Stimulated activated CD4-positive, alpha-beta T cell treated with anti-CD3 and anti-CD28 coated beads, TNF-alpha, amount 100 ng/mL, for 24 hours (primary cell): ENCODE results near the gene CCNB2.
"Not testable (repeated sequence)": the region's sequence is repeated elsewhere in the genome, so short reads cannot be mapped to it uniquely, and the experiment has no call there.

ENCODE experiments used
- DNase-seq, 3 experiments: peaks; one replicate each; pipeline ENCODE4 v3.0.0-alpha.2; 2020; ENCODE audit warnings: low read depth in 3 of 3

Gene CCNB2

GRCh38 chr15:59133929-59134427 lies 29.0 kb downstream of the CCNB2 start:
- no peak for DNase-seq

- DNase-seq = peak in 1 of 3 experiments; percentile 5
Measured at GRCh38 chr15:59137566-59137965, 32.6 kb downstream of the CCNB2 start.

GRCh38 chr15:59138243-59138642 lies 33.3 kb downstream of the CCNB2 start:
- peak; percentile 3 to 53 (median 14) for DNase-seq

- no peak for DNase-seq
Measured at GRCh38 chr15:59140422-59141226, 35.7 kb downstream of the CCNB2 start.

- DNase-seq = no peak
Measured at GRCh38 chr15:59143281-59143680, 38.3 kb downstream of the CCNB2 start.

GRCh38 chr15:59144594-59144993 lies 39.6 kb downstream of the CCNB2 start:
- not testable (repeated sequence) for DNase-seq

GRCh38 chr15:59147666-59148065 lies 42.7 kb downstream of the CCNB2 start:
- no peak for DNase-seq

GRCh38 chr15:59148153-59148833 lies 43.3 kb downstream of the CCNB2 start:
- no peak for DNase-seq

GRCh38 chr15:59150185-59150584 lies 45.2 kb downstream of the CCNB2 start:
- DNase-seq = no peak

- DNase-seq = no peak
Measured at GRCh38 chr15:59152694-59153450, 47.9 kb downstream of the CCNB2 start.

- no peak for DNase-seq
Measured at GRCh38 chr15:59153466-59153865, 48.5 kb downstream of the CCNB2 start.

- DNase-seq = no peak
Measured at GRCh38 chr15:59154243-59154642, 49.3 kb downstream of the CCNB2 start.

- no peak for DNase-seq
Measured at GRCh38 chr15:59155431-59155830, 50.5 kb downstream of the CCNB2 start.

- DNase-seq = no peak
Measured at GRCh38 chr15:59157396-59157795, 52.5 kb downstream of the CCNB2 start.

GRCh38 chr15:59157840-59158700 lies 53.1 kb downstream of the CCNB2 start:
- DNase-seq = no peak

GRCh38 chr15:59158701-59159034 lies 53.7 kb downstream of the CCNB2 start:
- no peak for DNase-seq

- DNase-seq = no peak
Measured at GRCh38 chr15:59159210-59159609, 54.3 kb downstream of the CCNB2 start.

- peak in 1 of 3 experiments; percentile 12 for DNase-seq
Measured at GRCh38 chr15:59160880-59161593, 56.1 kb downstream of the CCNB2 start.

- DNase-seq = not testable (repeated sequence)
Measured at GRCh38 chr15:59162080-59162479, 57.1 kb downstream of the CCNB2 start.

GRCh38 chr15:59165726-59166125 lies 60.8 kb downstream of the CCNB2 start:
- DNase-seq = no peak

- DNase-seq = no peak
Measured at GRCh38 chr15:59166166-59166565, 61.2 kb downstream of the CCNB2 start.
